Pancreas (tissue), 10 donors: ENCODE measurements around the gene VWC2L. TPM values are rescaled to one million over a fixed set of nuclear protein-coding genes. Genes with fewer than 3 reads are reported as not detected.

Experiments used
- ATAC-seq, 4 donors: fragments of 200-7000 bp; cut with Tn5 transposase; one replicate each; pipeline versions ENCODE4 v1.8.0 to v1.9.1; 2020; ENCODE audit warnings: mild to moderate bottlenecking in 4 of 4, moderate library complexity in 4 of 4
- DNase-seq, 6 donors: peaks; one replicate each; pipeline ENCODE4 v3.0.0-alpha.2; 2020
- FAIRE-seq: peaks from 2 replicates; lab custom pipeline; 2012; peaks lifted over from hg19 to GRCh38; lab: Jason Lieb, UNC
- H3K27ac ChIP-seq, 4 donors: fragments of 200-600 bp; sonication (generic); 1 replicate in 3 of 4; 2 replicates in 1 of 4; pipeline versions ENCODE4 v1.5.0 to v1.8.0; 2020
- H3K27me3 ChIP-seq, 4 donors: fragments of 200-600 bp; one replicate each; pipeline ENCODE4 v1.8.0; 2021
- H3K36me3 ChIP-seq, 3 donors: fragments of 200-600 bp; sonication (generic) in 1 of 3; one replicate each; pipeline versions ENCODE4 v1.5.0 to v1.8.0; 2020 to 2021
- H3K4me1 ChIP-seq, 3 donors: fragments of 200-600 bp; one replicate each; pipeline ENCODE4 v1.8.0; 2021
- H3K4me3 ChIP-seq, 4 donors: fragments of 200-600 bp; sonication (generic) in 2 of 4; one replicate each; pipeline versions ENCODE4 v1.5.0 to v1.8.0; 2020 to 2021
- H3K9me3 ChIP-seq, 4 donors: fragments of 200-600 bp; one replicate each; pipeline ENCODE4 v1.8.0; 2021
- WGBS, 2 donors: extraction: QIAGEN DNeasy Blood & Tissue Kit; methylation state at CpG; one replicate each; pipeline ENCODE4 v1.1.7; 2013; 5-methylcytosine and 5-hydroxymethylcytosine counted together
- intact Hi-C, 3 donors: fragments of 100-400 bp; cut with DNase I; formaldehyde crosslinking; loops; one replicate each; pipeline versions ENCODE4 v1.11.1 to v1.14.2; 2022
- polyA plus RNA-seq, 2 donors: library from polyadenylated mRNA; stranded (reverse); fragments of 200-250 nt; gene quantifications; one replicate each; pipeline ENCODE4 v1.2.3, GENCODE V29; 2013
- total RNA-seq, 6 donors: library from RNA; stranded (reverse); fragmentation: NEBNext Ultra II Directional in 4 of 6; extraction: Animal tissue kit (Norgen Biotek cat#: 25700) in 4 of 6; gene quantifications; one replicate each; pipeline versions ENCODE4 v1.2.1 to v1.2.4, GENCODE V29; 2021 to 2023
- TF ChIP-seq, protein P1 (sequence below), 4 donors: fragments of 200-600 bp; sonication (generic) in 3 of 4; IDR thresholded peaks; one replicate each; pipeline versions ENCODE4 v1.5.0 to v1.8.0; 2021; ENCODE audit warnings: antibody characterized with exemption in 4 of 4
- donor health status: healthy with polysubstance abuse.
- donor health status: DM: no; HTN: no; CAD: no; lungs with moderate emphysema.
- donor health status: DM: no; HTN: no; CAD: no.
- donor health status: control.
- donor health status: control.
- donor health status: Bipolar disorder and iron deficiency.
- donor health status: DM: yes; HTN: yes; CAD: no.
- donor health status: DM: no; HTN: no; CAD: no.
- donor health status: DM: no; HTN: no; CAD: no.
- donor health status: DM: yes; HTN: yes; CAD: no.

Gene VWC2L
- total and polyA plus RNA-seq, 8 donors: 0.08 to 0.12 (median 0.09) TPM; not detected in 4

DNA sequence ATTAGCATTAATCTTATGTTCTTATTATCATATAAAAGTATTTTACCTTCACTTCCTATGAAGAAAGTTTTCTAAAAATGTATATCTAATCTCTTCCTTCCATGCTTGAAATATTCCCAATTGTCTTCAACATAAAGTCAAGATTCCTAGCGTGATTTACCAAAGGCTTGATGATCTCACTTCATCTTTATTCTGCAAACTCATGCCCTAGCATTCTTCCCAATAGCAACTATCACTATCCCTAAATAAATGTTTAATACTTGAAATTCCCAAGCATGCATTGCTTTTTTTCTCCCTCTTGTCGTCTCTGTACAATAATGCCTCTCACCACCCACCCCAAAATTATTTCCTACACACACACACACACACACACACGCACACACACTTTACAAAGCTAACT lies 125.8 kb downstream of the VWC2L start:
- Histone ChIP-seq H3K27ac (no peak overlapping the region), H3K36me3 (no peaks in the 10 kb centered on the region), H3K27me3 (no peaks in the 10 kb centered on the region), H3K4me1 (no peaks in the 10 kb centered on the region), H3K9me3 (no peaks in the 10 kb centered on the region), H3K4me3 (no peak overlapping the region)
- DNase-seq: no peak
- intact Hi-C loops: no loop called here
- no peak for FAIRE-seq
- WGBS, 2 donors: 49 to 58% methylated on average over 3 of the region's 3 CpGs
- ATAC-seq: no peak
- TF ChIP-seq, protein P1, sequence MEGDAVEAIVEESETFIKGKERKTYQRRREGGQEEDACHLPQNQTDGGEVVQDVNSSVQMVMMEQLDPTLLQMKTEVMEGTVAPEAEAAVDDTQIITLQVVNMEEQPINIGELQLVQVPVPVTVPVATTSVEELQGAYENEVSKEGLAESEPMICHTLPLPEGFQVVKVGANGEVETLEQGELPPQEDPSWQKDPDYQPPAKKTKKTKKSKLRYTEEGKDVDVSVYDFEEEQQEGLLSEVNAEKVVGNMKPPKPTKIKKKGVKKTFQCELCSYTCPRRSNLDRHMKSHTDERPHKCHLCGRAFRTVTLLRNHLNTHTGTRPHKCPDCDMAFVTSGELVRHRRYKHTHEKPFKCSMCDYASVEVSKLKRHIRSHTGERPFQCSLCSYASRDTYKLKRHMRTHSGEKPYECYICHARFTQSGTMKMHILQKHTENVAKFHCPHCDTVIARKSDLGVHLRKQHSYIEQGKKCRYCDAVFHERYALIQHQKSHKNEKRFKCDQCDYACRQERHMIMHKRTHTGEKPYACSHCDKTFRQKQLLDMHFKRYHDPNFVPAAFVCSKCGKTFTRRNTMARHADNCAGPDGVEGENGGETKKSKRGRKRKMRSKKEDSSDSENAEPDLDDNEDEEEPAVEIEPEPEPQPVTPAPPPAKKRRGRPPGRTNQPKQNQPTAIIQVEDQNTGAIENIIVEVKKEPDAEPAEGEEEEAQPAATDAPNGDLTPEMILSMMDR (IDR thresholded peaks at IDR 0.05): no peak

DNA sequence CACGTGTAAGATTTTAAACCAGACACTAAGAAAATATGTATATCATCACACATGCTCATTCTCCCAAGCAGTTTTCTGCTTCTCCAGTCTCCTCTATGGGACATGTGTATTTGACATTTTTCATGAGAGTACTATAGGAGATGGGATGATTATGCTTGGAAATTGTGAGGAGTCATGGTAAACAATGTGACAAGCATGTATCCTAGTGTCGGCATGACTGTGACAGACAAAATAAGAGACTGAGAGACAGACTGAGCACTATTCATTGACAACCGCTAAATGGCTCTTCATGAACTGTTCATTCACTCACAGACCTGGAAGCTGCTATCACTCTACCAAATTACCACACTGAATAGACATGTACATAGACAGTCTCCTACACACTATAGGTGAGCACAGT lies 127.1 kb downstream of the VWC2L start:
- intact Hi-C loops: no loop called here
- H3K4me3 ChIP-seq: no peak overlapping the region
- H3K36me3 ChIP-seq: no peaks in the 10 kb centered on the region
- TF ChIP-seq, protein P1 (IDR thresholded peaks at IDR 0.05): no peak
- WGBS, 2 donors: 65 to 69% methylated on average over 3 of the region's 3 CpGs
- H3K27me3 ChIP-seq: no peaks in the 10 kb centered on the region
- no peaks in the 10 kb centered on the region for H3K9me3 ChIP-seq
- no peaks in the 10 kb centered on the region for H3K4me1 ChIP-seq
- ATAC-seq (no peak), DNase-seq (no peak), FAIRE-seq (no peak)
- no peak overlapping the region for H3K27ac ChIP-seq

DNA sequence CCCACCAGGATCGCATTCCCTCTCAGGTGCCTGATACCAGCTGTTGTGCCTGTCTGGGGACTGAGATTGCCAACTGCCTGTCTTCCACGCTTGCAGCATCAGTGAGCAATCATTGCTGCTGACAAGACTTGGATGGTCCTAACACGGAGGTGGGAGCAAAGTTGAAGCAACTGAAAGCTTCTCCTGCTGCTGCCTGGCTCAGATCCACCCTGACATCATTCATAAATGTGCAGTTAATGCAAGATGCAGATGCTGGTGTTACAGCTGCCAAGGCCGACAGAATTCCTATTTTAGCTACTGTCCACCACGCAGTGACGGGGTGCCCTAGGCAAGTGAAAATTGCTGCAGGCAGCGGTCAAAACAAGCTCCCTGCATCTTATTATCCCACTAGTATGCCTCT lies 131.4 kb downstream of the VWC2L start:
- no peak for ATAC-seq
- FAIRE-seq: no peak
- H3K36me3 ChIP-seq: no peaks in the 10 kb centered on the region
- TF ChIP-seq, protein P1 (IDR thresholded peaks at IDR 0.05): no peak
- DNase-seq: no peak
- H3K27me3 ChIP-seq: no peaks in the 10 kb centered on the region
- WGBS, 2 donors: 58 to 65% methylated on average over 7 of the region's 7 CpGs
- H3K4me3 ChIP-seq: no peak overlapping the region
- no peaks in the 10 kb centered on the region for H3K4me1 ChIP-seq
- H3K27ac ChIP-seq: no peak overlapping the region
- no peaks in the 10 kb centered on the region for H3K9me3 ChIP-seq
- intact Hi-C loops: no loop called here

DNA sequence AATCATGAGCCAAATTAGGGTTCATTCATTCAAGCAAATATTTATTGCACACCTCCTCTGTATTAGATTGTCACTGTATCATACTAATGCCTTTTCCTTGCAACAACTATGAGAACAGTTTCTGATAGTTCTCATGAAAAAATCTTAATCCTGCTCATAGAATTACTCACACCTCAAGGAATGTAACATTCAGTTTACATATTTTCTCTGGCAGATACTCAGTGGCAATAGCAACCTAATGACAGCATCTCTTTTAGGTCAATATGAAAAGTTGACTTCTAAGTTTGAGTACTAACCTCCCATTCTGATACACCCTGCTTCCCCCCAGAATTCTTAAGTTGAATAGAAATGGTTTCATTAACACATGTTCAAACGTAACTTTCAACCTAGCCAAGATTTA lies 132.0 kb downstream of the VWC2L start:
- no peaks in the 10 kb centered on the region for H3K36me3 ChIP-seq
- 38 to 47% methylated on average over 1 of the region's 1 CpG for WGBS, 2 donors
- intact Hi-C loops: no loop called here
- H3K4me3 ChIP-seq: no peak overlapping the region
- ATAC-seq (no peak), DNase-seq (no peak), FAIRE-seq (no peak)
- no peaks in the 10 kb centered on the region for H3K4me1 ChIP-seq
- no peaks in the 10 kb centered on the region for H3K27me3 ChIP-seq
- no peak overlapping the region for H3K27ac ChIP-seq
- TF ChIP-seq, protein P1 (IDR thresholded peaks at IDR 0.05): no peak
- H3K9me3 ChIP-seq: no peaks in the 10 kb centered on the region

DNA sequence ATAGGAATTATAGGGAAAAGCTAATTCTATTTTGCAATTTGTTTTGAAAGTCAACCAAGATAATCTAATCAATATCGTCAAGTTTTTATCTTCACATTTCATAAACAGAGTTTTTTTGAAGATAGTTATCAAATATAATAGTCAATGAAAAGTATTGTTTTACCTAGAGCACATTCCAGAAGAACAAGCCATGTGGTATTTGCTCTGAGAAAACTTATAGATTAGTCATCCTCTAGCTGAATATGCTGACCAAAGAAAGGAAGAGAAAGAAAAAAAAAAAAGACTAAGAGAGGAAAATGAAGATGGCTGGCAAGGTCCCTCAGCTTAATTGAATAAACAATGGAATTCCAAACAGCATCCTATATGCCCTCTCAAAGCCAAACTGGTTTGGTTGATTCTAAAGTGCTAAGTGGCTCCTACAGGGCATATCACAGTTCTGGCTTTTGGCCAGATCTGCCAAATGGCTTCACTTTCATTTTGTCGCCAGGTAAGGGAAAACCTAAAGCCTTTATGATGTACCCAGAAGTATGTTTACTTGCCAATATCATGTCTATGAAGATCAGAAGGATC lies 132.6 kb downstream of the VWC2L start:
- ATAC-seq (no peak), FAIRE-seq (no peak), DNase-seq (no peak)
- intact Hi-C loops: no loop called here
- no peak overlapping the region for H3K27ac ChIP-seq
- 20 to 23% methylated on average over 2 of the region's 2 CpGs for WGBS, 2 donors
- H3K4me1 ChIP-seq: no peaks in the 10 kb centered on the region
- H3K27me3 ChIP-seq: no peaks in the 10 kb centered on the region
- no peaks in the 10 kb centered on the region for H3K36me3 ChIP-seq
- H3K9me3 ChIP-seq: no peaks in the 10 kb centered on the region
- TF ChIP-seq, protein P1 (IDR thresholded peaks at IDR 0.05): no peak
- no peak overlapping the region for H3K4me3 ChIP-seq
